Parathyroid adenoma (tissue), 2 donors: ENCODE measurements around the gene SEPTIN6.

Experiments used
- H2AFZ ChIP-seq: fragments of 300-600 bp; sonication (generic); one replicate; pipeline ENCODE4 v1.7.0; 2017; ENCODE audit warnings: antibody characterized with exemption, mild to moderate bottlenecking
- H3K27ac ChIP-seq: fragments of 300-600 bp; sonication (generic); one replicate; pipeline ENCODE4 v1.7.0; 2017
- H3K27me3 ChIP-seq: fragments of 300-600 bp; sonication (generic); one replicate; pipeline ENCODE4 v1.7.0; 2017; ENCODE audit warnings: low read length; ENCODE audit not compliant: control insufficient read depth, insufficient read depth
- H3K36me3 ChIP-seq: fragments of 300-600 bp; sonication (generic); one replicate; pipeline ENCODE4 v1.7.0; 2017; ENCODE audit warnings: low read length; ENCODE audit not compliant: control insufficient read depth, insufficient read depth
- H3K4me1 ChIP-seq: fragments of 300-600 bp; sonication (generic); one replicate; pipeline ENCODE4 v1.7.0; 2017; ENCODE audit warnings: control low read depth
- H3K4me2 ChIP-seq: fragments of 300-600 bp; sonication (generic); one replicate; pipeline ENCODE4 v1.7.0; 2017; ENCODE audit warnings: low read length
- H3K4me3 ChIP-seq: fragments of 300-600 bp; sonication (generic); one replicate; pipeline ENCODE4 v1.7.0; 2017; ENCODE audit warnings: low read depth, low read length
- H3K79me2 ChIP-seq: fragments of 300-600 bp; sonication (generic); one replicate; pipeline ENCODE4 v1.7.0; 2017; ENCODE audit warnings: control low read depth
- H3K9ac ChIP-seq: fragments of 300-600 bp; sonication (generic); one replicate; pipeline ENCODE4 v1.7.0; 2017; ENCODE audit warnings: mild to moderate bottlenecking
- H3K9me3 ChIP-seq: fragments of 300-600 bp; sonication (generic); one replicate; pipeline ENCODE4 v1.7.0; 2017; ENCODE audit warnings: low read length; ENCODE audit not compliant: control insufficient read depth
- CTCF ChIP-seq: fragments of 300-600 bp; sonication (generic); IDR thresholded peaks from one replicate; pipeline ENCODE4 v1.7.0; 2017; ENCODE audit warnings: antibody characterized with exemption, mild to moderate bottlenecking
- donor health status: primary hyperparathyroidism.

SEPTIN6 gene

GRCh38 chrX:119682019-119682989, 10.7 kb downstream of the SEPTIN6 start:
- Histone ChIP-seq H3K9me3 (no peaks in the 10 kb centered on the region), H2AFZ (no peak overlapping the region), H3K27ac (no peak overlapping the region), H3K4me3 (no peak overlapping the region), H3K79me2 (peaks cover under 1% of the 10 kb centered on the region), H3K36me3 (no peaks in the 10 kb centered on the region), H3K27me3 (no peaks in the 10 kb centered on the region), H3K9ac (no peak overlapping the region), H3K4me2 (no peak overlapping the region), H3K4me1 (peaks cover 5% of the 10 kb centered on the region)
- no peak for TF ChIP-seq CTCF

- H3K4me3 ChIP-seq = no peak overlapping the region
- H3K4me2 ChIP-seq = no peak overlapping the region
- H2AFZ ChIP-seq = no peak overlapping the region
- H3K4me1 ChIP-seq = no peaks in the 10 kb centered on the region
- TF ChIP-seq CTCF = no peak
- H3K36me3 ChIP-seq = no peaks in the 10 kb centered on the region
- H3K27me3 ChIP-seq = no peaks in the 10 kb centered on the region
- H3K9ac ChIP-seq = no peak overlapping the region
- H3K27ac ChIP-seq = no peak overlapping the region
- H3K9me3 ChIP-seq = no peaks in the 10 kb centered on the region
- no peaks in the 10 kb centered on the region for H3K79me2 ChIP-seq
Measured at GRCh38 chrX:119677654-119677981, 15.3 kb downstream of the SEPTIN6 start.

- Histone ChIP-seq H3K4me2 (no peak overlapping the region), H3K27ac (no peak overlapping the region), H3K36me3 (no peaks in the 10 kb centered on the region), H3K4me1 (peaks cover 3% of the 10 kb centered on the region), H3K79me2 (no peaks in the 10 kb centered on the region), H3K9me3 (no peaks in the 10 kb centered on the region), H3K4me3 (no peak overlapping the region), H3K27me3 (no peaks in the 10 kb centered on the region), H2AFZ (no peak overlapping the region), H3K9ac (no peak overlapping the region)
- no peak for TF ChIP-seq CTCF
Measured at GRCh38 chrX:119676949-119677653, 15.9 kb downstream of the SEPTIN6 start.

- H3K36me3 ChIP-seq = no peaks in the 10 kb centered on the region
- H2AFZ ChIP-seq = no peak overlapping the region
- no peaks in the 10 kb centered on the region for H3K27me3 ChIP-seq
- H3K4me3 ChIP-seq = no peak overlapping the region
- H3K4me1 ChIP-seq = peaks cover 4% of the 10 kb centered on the region
- no peaks in the 10 kb centered on the region for H3K9me3 ChIP-seq
- H3K9ac ChIP-seq = no peak overlapping the region
- TF ChIP-seq CTCF = no peak
- no peaks in the 10 kb centered on the region for H3K79me2 ChIP-seq
- H3K27ac ChIP-seq = no peak overlapping the region
- H3K4me2 ChIP-seq = no peak overlapping the region
Measured at GRCh38 chrX:119673336-119673735, 19.6 kb downstream of the SEPTIN6 start.
